ENCODE data around the gene MAP3K2.

Gene MAP3K2

DNA sequence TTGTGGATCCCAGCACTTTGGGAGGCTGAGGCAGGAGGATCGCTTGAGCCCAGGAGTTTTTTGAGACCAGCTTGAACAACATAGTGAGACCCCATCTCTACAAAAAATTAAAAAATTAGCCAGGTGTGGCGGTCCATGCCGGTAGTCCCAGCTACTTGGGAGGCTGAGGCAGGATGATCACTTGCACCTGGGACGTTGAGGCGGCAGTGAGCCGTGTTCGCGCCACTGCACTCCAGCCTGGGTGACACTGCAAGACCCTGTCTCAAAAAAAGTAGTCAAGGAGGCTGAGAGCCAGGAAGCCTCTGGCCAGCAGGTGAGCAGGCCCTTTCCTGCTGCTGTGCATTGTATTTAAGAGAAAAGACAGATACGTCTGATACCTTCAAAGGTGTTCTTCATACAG lies 19.3 kb upstream of the MAP3K2 start:
- DNase-seq, result no peak

GRCh38 chr2:127406454-127406853 lies 18.7 kb upstream of the MAP3K2 start:
- no peak for DNase-seq

DNA sequence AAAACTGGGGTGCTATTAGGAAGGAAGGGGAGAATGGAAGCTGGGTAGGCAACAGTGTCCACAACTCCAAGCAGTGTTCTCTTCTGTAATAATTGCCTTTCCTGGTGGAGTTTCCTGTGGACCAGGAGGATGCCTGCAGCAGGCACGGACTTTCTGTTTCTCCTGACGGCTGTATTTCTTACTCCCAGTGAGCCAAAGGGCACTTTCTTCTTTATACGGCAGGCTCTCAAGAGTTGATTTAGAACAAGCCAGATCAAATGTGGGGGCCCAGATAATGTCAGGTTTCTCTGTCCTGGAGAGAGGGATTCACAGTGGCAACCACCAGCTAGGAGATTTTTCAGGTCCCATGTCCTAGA lies 17.5 kb upstream of the MAP3K2 start:
- no peak for DNase-seq

GRCh38 chr2:127404466-127405254 lies 16.9 kb upstream of the MAP3K2 start:
- DNase-seq, result no peak

GRCh38 chr2:127403460-127403859 lies 15.7 kb upstream of the MAP3K2 start:
- no peak for DNase-seq

DNA sequence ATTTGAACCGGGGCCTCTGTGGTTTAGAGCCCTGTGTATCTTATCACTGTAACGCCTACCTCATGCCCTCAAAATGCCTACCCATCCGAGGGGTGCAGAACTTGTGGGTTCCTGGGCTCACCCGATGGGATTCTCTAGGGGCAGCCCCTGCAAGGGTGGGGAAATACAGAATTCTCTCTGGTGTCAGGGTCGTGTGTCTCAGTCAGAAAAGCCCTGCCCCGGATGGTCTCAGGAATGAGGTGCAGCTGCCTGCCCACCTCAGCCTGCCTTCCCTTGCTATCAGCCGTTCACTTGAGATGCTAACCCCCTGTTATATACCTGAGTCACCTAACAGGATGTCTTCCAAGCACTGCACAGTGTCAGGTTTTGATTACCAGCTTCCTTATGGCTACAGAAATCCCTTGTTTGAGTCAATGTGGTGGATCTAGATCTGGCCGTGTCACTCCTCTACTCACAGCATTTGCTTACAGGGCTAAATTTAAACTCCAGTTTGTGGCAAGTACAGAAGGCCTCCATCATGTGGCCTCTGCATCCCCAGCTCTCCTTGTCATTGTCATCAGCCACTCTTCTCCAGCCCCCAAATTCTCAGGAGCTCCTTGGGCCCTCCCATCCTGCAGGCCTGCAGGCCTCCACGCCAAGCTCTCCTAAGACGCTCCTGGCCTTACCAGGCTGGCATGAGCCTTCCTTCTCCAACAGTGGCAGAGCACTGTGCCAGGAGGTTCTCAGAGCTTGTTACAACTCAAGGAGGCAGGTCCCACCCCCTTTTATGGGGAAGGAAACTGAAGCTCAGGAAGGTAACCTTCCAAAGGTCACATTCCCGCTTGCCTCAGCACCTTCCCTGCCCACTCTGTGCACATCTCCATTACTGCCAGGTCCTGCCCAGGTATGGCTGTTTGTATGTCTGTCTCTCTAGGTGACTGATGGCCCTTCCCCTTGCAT lies 14.3 kb upstream of the MAP3K2 start:
- DNase-seq, result no peak

GRCh38 chr2:127400897-127401756 lies 13.4 kb upstream of the MAP3K2 start:
- DNase-seq, result no peak

- DNase-seq, result no peak
Measured at GRCh38 chr2:127400533-127400896, 12.7 kb upstream of the MAP3K2 start.

DNA sequence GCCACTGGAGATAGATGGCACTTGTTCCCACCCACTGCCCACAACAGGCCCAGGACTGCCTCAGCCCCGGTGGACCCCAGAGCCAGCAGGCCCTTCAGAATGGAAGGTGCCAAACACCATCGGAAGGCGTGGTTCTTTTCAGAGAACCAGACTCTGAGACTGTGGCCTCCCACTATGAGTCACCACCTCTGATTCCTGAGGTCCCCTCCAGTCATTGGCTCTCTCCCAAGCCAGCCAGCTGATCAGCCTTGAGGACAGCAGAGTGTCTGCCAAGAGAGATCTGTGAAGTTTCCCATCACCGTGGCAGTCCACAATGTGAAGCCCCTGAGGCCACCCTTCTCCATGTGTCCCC lies 10.4 kb upstream of the MAP3K2 start:
- no peak for DNase-seq

DNA sequence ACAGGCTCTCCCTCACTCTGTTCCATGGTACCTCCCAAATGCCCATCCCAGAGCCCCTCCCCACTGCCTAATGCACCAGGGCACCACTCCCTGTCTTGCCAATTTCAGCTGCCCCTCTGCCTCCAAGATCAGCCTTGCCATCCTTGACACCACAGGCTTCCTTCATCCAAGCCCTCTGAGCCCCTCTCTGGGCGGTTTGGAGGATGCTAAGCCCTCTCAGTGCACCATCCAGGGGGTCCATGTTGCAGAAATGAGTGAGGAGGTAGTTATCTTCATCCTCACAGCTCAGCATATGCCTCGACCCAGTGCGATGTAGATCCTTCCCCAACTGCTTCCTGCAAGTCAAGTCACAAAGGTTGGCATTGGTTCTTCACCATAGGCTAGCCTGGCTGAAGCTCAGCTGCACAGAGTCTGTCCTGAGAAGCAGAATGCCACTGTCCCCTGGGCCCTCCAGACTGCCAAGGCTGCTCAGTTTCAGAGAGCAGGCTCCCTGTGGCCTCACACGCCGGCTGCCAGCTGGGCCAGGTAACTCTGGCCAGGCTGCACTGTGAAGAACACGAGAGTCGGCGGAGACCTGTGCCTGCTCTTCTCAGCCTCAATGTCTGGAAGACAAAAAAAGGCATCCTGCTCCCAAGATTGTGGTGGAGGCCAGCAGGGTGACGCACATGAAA lies 9.9 kb upstream of the MAP3K2 start:
- DNase-seq, result no peak

GRCh38 chr2:127394492-127394891 lies 6.7 kb upstream of the MAP3K2 start:
- DNase-seq, result no peak

DNA sequence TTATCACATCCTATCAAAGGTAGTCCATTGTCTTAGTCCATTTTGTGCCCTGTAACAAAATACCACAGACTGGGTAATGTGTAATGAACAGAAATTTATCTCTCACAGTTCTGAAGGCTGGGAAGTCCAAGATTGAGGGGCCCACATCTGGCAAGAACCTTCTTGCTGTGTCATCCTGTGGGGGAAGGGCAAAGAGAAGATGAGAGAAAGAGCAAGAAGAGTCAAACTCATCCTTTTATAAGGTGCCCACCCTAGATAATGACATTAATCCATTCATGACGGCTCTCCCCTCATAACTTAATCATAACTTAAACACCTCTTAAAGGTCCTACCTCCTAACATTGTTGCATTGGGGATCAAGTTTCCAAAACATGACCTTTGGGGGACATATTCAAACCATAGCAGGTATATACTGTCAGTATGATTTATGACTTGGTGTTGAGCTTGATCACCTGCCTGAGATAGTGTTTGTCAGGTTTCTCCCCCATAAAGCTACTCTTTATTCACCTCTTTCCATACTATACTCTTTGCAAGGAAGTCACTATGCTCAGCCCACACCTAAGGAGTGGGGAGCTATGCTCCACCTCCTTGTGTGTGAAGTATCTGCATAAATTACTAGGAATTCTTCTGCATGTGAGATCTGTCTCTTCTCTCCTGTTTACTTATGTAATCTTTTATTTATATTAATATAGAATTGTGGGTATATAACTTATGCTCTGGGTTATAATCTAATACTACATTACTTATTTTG lies 5.2 kb upstream of the MAP3K2 start:
- no peak for DNase-seq

- DNase-seq, result no peak
Measured at GRCh38 chr2:127392133-127392827, 4.5 kb upstream of the MAP3K2 start.

DNA sequence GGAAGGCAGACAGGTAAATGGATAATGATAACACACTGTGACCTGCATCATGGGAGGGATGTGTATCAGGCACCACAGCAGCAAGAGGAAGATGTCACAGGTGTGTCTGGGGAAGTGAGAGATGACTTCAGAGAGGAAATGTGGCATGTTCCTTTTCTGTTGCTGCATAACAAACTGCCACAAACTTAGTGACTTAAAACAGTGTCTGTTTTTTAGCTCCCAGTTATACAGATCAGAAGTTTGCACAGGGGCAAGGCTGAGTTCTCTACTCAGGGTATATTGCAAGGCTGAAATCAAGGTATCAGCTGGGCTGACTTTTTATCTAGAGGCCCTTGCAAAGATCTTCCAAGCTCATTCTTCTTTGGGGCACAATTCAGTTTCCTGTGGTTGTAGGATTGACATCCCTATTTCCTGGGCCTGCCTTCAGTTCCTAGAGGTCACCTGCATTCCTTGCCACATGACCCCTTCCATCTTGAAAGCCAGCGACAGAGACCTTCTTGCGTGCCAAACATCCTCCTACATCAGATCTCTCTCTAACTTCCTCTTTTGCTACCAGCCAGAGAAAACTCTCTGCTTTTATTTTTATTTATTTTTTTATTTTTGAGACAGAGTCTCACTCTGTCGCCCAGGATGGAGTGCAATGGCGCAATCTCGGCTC lies 2.1 kb upstream of the MAP3K2 start:
- peak; percentile 53 for DNase-seq

GRCh38 chr2:127388423-127389164 lies 819 bp upstream of the MAP3K2 start:
- no peak for DNase-seq

- peak; percentile 86 for DNase-seq
Measured at GRCh38 chr2:127386764-127387654, 766 bp downstream of the MAP3K2 start.

DNA sequence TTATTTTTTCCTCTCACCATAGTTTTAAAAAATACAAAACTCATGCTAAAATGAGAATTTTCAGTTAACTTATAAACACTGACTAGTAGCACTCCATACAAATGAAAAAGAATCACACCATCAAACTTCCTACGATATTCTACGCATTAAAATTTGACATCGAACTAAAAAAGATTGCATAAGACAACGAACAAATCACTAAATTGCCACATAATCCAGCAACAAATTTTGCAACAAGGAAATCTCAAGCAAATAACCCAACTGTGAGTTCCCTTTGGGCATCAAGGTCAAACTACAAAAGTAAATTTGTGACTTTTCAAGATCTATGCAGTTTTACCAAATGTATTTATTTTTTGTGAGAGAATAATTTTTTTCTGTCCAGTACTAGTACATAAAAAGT lies 1.5 kb downstream of the MAP3K2 start:
- DNase-seq, result no peak

DNA sequence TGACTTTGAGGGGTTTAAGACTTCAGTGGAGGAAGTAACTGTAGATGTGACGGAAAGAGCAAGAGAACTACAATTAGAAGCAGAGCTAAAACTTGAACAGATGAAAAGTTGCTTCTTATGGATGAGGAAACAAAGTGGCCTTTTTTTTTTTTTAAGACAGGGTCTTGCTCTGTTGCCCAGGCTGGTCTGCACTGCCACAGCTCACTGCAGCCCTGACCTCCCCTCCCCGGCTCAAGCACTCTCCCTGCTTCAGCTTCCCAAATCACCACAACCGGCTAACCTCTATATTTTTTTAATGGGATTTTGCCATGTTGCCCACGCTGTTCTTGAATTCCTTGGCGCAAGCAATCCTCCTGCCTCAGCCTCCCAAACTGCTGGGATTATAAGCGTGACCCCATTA lies 3.2 kb downstream of the MAP3K2 start:
- no peak for DNase-seq

GRCh38 chr2:127382831-127383230 lies 4.9 kb downstream of the MAP3K2 start:
- DNase-seq, result no peak

Data from CD4-positive, alpha-beta T cell treated with Interleukin-12 subunit alpha and Interleukin-12 subunit beta, for 1 hour (primary cell).